OCI-LY3 (cell line): ENCODE data around the gene FYTTD1.

ENCODE experiments used
- H2AFZ ChIP-seq: fragments of 200-600, 300-600 bp; shearing (Covaris generic); 2 replicates; pipeline ENCODE4 v1.6.0; 2014; ENCODE audit warnings: antibody characterized with exemption, low read depth, low read length
- H3K27ac ChIP-seq: fragments of 200-600, 300-600 bp; sonication (generic); 2 replicates; pipeline ENCODE4 v1.5.1; 2014; ENCODE audit warnings: mild to moderate bottlenecking, low read length, moderate library complexity, mixed read lengths
- H3K27me3 ChIP-seq: fragments of 200-600, 300-600 bp; sonication (generic); 2 replicates; pipeline ENCODE4 v1.6.1; 2014; ENCODE audit warnings: low read depth, low read length, mixed read lengths
- H3K36me3 ChIP-seq: fragments of 200-600, 300-600 bp; sonication (generic); replicated peaks from 2 replicates; pipeline ENCODE3; 2014; ENCODE audit warnings: low read depth, low read length, mixed read lengths
- H3K4me1 ChIP-seq: fragments of 300-600, 200-600 bp; sonication (generic); 2 replicates; pipeline ENCODE4 v1.6.1; 2014; ENCODE audit warnings: low read length, mixed read lengths
- H3K4me2 ChIP-seq: fragments of 200-600, 300-600 bp; sonication (generic); 2 replicates; pipeline ENCODE4 v1.6.1; 2014; ENCODE audit warnings: low read length, mixed read lengths
- H3K4me3 ChIP-seq: fragments of 300-600, 200-600 bp; sonication (generic); 2 replicates; pipeline ENCODE4 v1.5.1; 2014; ENCODE audit warnings: antibody characterized with exemption, mild to moderate bottlenecking, low read length, moderate library complexity
- H3K79me2 ChIP-seq: fragments of 300-600, 200-600 bp; shearing (Covaris generic); 2 replicates; pipeline ENCODE4 v1.6.1; 2014; ENCODE audit warnings: mild to moderate bottlenecking, low read length, mixed read lengths
- H3K9ac ChIP-seq: fragments of 300-600, 200-600 bp; shearing (Covaris generic); 2 replicates; pipeline ENCODE4 v1.6.0; 2014; ENCODE audit warnings: mild to moderate bottlenecking, low read length, moderate library complexity
- H3K9me3 ChIP-seq: fragments of 200-600, 300-600 bp; shearing (Covaris generic); 2 replicates; pipeline ENCODE4 v1.6.1; 2014; ENCODE audit warnings: low read length, mixed read lengths; ENCODE audit not compliant: insufficient read depth
- H4K20me1 ChIP-seq: fragments of 200-600, 300-600 bp; sonication (generic); 2 replicates; pipeline ENCODE4 v1.6.1; 2016; ENCODE audit warnings: low read length, mixed read lengths; ENCODE audit not compliant: insufficient read depth
- EZH2phosphoT487 ChIP-seq: fragments of 200-600 bp; shearing (Covaris generic); IDR thresholded peaks from 2 replicates; pipeline ENCODE4 v1.6.1; 2018; ENCODE audit warnings: antibody characterized with exemption, mixed run types, low read depth
- TF ChIP-seq, protein P1 (sequence below): fragments of 200-600, 300-600 bp; sonication (generic); IDR thresholded peaks from 2 replicates; pipeline ENCODE4 v1.5.1; 2014; ENCODE audit warnings: antibody characterized with exemption, low read length, low read depth

Gene FYTTD1

DNA sequence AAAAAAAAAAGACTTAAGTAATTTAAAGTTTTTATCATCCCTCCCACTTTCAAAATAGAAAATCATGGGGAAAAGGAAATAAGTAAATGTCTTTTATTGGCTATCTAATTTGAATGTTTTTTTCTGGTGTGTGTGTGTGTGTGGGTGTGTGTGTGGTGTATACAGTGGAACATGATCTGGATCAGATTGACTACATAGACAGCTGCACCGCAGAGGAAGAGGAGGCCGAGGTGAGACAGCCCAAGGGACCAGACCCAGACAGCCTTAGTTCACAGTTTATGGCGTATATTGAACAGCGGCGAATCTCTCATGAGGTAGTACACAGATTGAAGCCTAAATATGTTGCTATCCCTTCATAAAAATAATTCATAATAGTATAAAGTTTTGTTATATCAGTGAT lies 85.8 kb downstream of the FYTTD1 start:
- Histone ChIP-seq H3K27me3 (no peaks in the 10 kb centered on the region), H3K9me3 (no peaks in the 10 kb centered on the region), H3K27ac (no peak overlapping the region), H3K9ac (no peak overlapping the region), H3K36me3 (peaks cover 47% of the 10 kb centered on the region), H3K4me3 (no peak overlapping the region), H2AFZ (no peak overlapping the region), H3K4me2 (no peak overlapping the region), H3K4me1 (peaks cover 10% of the 10 kb centered on the region), H3K79me2 (no peaks in the 10 kb centered on the region), H4K20me1 (no peaks in the 10 kb centered on the region)
- TF ChIP-seq, protein P1, sequence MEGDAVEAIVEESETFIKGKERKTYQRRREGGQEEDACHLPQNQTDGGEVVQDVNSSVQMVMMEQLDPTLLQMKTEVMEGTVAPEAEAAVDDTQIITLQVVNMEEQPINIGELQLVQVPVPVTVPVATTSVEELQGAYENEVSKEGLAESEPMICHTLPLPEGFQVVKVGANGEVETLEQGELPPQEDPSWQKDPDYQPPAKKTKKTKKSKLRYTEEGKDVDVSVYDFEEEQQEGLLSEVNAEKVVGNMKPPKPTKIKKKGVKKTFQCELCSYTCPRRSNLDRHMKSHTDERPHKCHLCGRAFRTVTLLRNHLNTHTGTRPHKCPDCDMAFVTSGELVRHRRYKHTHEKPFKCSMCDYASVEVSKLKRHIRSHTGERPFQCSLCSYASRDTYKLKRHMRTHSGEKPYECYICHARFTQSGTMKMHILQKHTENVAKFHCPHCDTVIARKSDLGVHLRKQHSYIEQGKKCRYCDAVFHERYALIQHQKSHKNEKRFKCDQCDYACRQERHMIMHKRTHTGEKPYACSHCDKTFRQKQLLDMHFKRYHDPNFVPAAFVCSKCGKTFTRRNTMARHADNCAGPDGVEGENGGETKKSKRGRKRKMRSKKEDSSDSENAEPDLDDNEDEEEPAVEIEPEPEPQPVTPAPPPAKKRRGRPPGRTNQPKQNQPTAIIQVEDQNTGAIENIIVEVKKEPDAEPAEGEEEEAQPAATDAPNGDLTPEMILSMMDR: no peak
- TF ChIP-seq EZH2phosphoT487: no peak

DNA sequence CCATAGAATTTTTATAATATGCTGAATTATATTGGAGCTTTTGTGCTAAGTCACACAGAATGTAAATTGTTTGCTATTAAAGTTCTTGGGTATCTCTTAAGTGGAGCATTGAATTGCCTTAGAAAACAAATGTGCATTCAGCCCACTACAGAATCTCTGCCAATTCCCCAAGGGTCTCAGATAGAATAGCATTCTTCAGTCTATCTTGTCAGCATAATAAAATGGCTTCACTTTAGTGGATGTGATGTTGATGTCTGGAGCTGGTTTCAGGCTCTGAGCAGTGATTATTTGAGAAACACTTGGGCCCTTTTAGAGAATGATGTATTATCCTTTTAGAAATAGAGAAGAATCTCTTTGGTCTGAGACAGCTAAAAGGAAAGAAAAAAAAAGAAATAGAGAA lies 86.6 kb downstream of the FYTTD1 start:
- no peak overlapping the region for H3K9ac ChIP-seq
- no peak overlapping the region for H3K4me3 ChIP-seq
- no peak overlapping the region for H2AFZ ChIP-seq
- peaks cover 51% of the 10 kb centered on the region for H3K36me3 ChIP-seq
- no peak for TF ChIP-seq EZH2phosphoT487
- TF ChIP-seq, protein P1: no peak
- H3K79me2 ChIP-seq: no peaks in the 10 kb centered on the region
- H3K4me2 ChIP-seq: no peak overlapping the region
- H3K27ac ChIP-seq: no peak overlapping the region
- H3K4me1 ChIP-seq: peaks cover 10% of the 10 kb centered on the region
- no peaks in the 10 kb centered on the region for H4K20me1 ChIP-seq
- H3K9me3 ChIP-seq: no peaks in the 10 kb centered on the region
- no peaks in the 10 kb centered on the region for H3K27me3 ChIP-seq
